Activated CD4-positive, alpha-beta T cell treated with anti-CD3 and anti-CD28 coated beads, Interleukin-2, amount 10 ng/mL, durations not matched to agents 7 days and 5 days (primary cell): ENCODE data around the gene CLTB. TPM values are rescaled to one million over a fixed set of nuclear protein-coding genes. Genes with fewer than 3 reads are reported as not detected.

Experiments used
- CTCF ChIA-PET: fragments of 350-600 bp; sonication (Branson Sonifier 250); formaldehyde crosslinking; loops from one replicate; lab custom pipeline; 2021; ENCODE audit warnings: antibody characterized with exemption; lab: Charles Lee
- POLR2A ChIA-PET: fragments of 350-600 bp; sonication (Branson Sonifier 250); formaldehyde crosslinking; loops from one replicate; lab custom pipeline; 2021; ENCODE audit warnings: antibody characterized with exemption; lab: Charles Lee
- DNase-seq: peaks from one replicate; pipeline ENCODE4 v3.0.0-alpha.2; 2020
- H3K27ac Mint-ChIP-seq: one replicate; pipeline ENCODE4 v1.8.0; 2021; ENCODE audit warnings: mild to moderate bottlenecking, moderate library complexity, mixed read lengths
- H3K27me3 Mint-ChIP-seq: one replicate; pipeline ENCODE4 v1.8.0; 2021; ENCODE audit warnings: mixed read lengths
- H3K36me3 Mint-ChIP-seq: one replicate; pipeline ENCODE4 v1.8.0; 2021; ENCODE audit warnings: low read depth, mixed read lengths
- H3K4me1 Mint-ChIP-seq: one replicate; pipeline ENCODE4 v1.8.0; 2021; ENCODE audit warnings: mixed read lengths
- H3K4me3 Mint-ChIP-seq: one replicate; pipeline ENCODE4 v1.8.0; 2021; ENCODE audit warnings: mild to moderate bottlenecking, moderate library complexity, mixed read lengths
- H3K9me3 Mint-ChIP-seq: one replicate; pipeline ENCODE4 v1.8.0; 2021; ENCODE audit warnings: mixed read lengths
- total RNA-seq, 2 experiments: library from RNA; stranded (reverse); gene quantifications; one replicate each; pipeline ENCODE4 v1.2.3, GENCODE V29; 2021

The CLTB gene
- 10 to 100 TPM; 53.8 to 65.8 TPM for total RNA-seq

DNA sequence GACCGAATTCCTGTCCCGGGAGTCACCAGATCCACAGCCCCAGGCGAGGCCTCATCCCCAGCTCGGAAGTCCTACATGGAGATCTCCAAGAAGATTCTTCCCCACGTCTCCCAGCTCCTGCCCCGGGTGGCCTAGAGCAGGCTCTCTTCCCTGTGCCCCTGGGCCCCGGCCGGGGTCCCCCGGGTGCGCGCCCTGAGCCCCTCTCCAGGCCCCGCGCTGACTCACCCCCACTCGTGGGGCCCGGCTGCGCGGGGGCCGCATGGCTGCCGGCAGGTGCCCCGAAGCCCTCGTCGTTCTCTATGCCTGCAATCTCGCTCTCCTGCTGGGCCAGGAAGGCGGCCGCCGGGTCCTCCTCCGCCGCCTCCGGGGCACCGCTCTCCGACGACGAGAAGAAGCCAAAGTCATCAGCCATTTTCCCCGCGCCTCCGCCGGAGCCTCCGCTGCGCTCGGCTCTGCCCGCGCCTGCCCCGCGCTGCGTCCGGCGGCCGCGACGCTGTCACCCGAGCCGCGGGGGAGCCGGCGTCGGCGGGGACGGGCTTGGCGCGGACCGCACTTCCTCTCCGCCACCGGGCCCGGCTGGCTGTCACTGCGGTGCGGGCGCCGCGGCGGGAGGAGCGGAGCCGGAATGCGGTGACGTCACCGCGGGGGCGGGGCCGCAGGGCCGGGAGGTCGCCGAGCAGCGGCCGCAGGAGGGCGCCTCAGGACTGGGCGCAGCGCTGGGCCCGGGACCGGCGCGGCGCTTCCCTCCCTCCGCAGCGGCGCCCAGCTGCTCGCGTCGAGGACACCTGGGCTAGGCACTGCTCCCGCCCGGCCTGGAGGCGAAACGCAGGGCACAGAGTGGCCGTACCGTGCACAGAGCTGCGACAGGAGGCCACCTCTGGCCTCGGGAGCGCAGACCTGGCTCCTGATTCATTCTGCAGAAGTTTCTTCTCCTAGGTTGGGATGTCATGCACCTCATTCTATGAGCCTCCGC is at the start of gene CLTB:
TSS of gene CLTB (minus strand) at position 588 of the 973 bp plus-strand sequence. CDS start at position 412, 176 bp downstream.
- Mint-ChIP-seq H3K27me3 (peaks cover 9% of the 10 kb centered on the region), H3K36me3 (no peaks in the 10 kb centered on the region), H3K4me3 (peak within 1 kb of the TSS; percentile 77), H3K27ac (peak within 1 kb of the TSS; percentile 84), H3K9me3 (no peaks in the 10 kb centered on the region), H3K4me1 (peaks cover 33% of the 10 kb centered on the region)
- CTCF ChIA-PET, result interaction anchor here (0.5 to 3.8 kb wide), 22 partner anchors 10 to 697 kb away, joined by 3 to 26 read pairs (median 4); partner anchors contain the start of gene FAF2
- POLR2A ChIA-PET, result interaction anchor here (0.5 to 0.6 kb wide), 3 partner anchors 53 to 590 kb away, joined by 3 to 6 read pairs (median 4); no protein-coding TSS in a partner anchor
- DNase-seq, result peak; percentile 86

GRCh38 chr5:176463113-176463764 is 46.9 kb upstream of the CLTB start:
- H3K4me3 Mint-ChIP-seq, result no peak overlapping the region
- no peaks in the 10 kb centered on the region for H3K9me3 Mint-ChIP-seq
- ChIA-PET CTCF (interaction anchor here (1.3 kb wide), 1 partner anchor 15 kb away, joined by 5 read pairs; the partner anchor contains the start of gene FAF2), POLR2A (no interaction called here)
- H3K27ac Mint-ChIP-seq, result peak overlapping the region; percentile 19
- no peaks in the 10 kb centered on the region for H3K27me3 Mint-ChIP-seq
- peaks cover 16% of the 10 kb centered on the region for H3K4me1 Mint-ChIP-seq
- DNase-seq, result no peak
- peaks cover 22% of the 10 kb centered on the region for H3K36me3 Mint-ChIP-seq

DNA sequence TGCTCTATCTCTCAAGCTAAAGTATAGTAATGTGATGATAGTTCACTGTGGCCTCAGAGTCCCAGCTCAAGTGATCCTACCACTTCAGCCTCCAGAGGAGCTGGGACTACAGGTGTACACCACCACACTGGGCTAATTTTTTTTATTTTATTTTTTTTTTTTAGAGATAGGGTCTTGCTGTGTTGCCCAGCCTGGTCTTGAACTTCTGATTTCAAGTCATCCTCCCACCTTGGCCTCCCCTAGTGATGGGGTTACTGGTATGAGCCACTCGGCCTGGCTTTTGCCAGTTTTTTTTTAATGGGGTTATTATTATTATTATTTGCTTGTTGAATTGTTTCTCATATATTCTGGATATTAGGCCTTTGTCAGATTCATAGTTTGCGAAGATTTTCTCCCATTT is 45.0 kb upstream of the CLTB start:
- Mint-ChIP-seq H3K9me3 (no peaks in the 10 kb centered on the region), H3K4me3 (no peak overlapping the region), H3K36me3 (peaks cover 22% of the 10 kb centered on the region), H3K4me1 (peaks cover 18% of the 10 kb centered on the region), H3K27ac (no peak overlapping the region), H3K27me3 (no peaks in the 10 kb centered on the region)
- POLR2A ChIA-PET, result no interaction called here
- CTCF ChIA-PET, result interaction anchor here (0.7 kb wide), 1 partner anchor 1020 kb away, joined by 3 read pairs; no protein-coding TSS in a partner anchor
- DNase-seq, result no peak

GRCh38 chr5:176458904-176459561 is 42.7 kb upstream of the CLTB start:
- H3K4me1 Mint-ChIP-seq, result peaks cover 22% of the 10 kb centered on the region
- DNase-seq, result no peak

GRCh38 chr5:176454724-176455394 is 38.5 kb upstream of the CLTB start:
- POLR2A ChIA-PET, result no interaction called here

More at GRCh38 chr5:176458904-176459561, 42.7 kb upstream of the CLTB start:
- H3K36me3 Mint-ChIP-seq, result peaks cover 22% of the 10 kb centered on the region
- ChIA-PET CTCF (interaction anchor here (1.1 to 2.0 kb wide), 3 partner anchors 9 to 11 kb away, joined by 3 to 6 read pairs (median 5); no protein-coding TSS in a partner anchor), POLR2A (no interaction called here)
- no peak overlapping the region for H3K4me3 Mint-ChIP-seq
- no peaks in the 10 kb centered on the region for H3K9me3 Mint-ChIP-seq
- H3K27me3 Mint-ChIP-seq, result no peaks in the 10 kb centered on the region
- no peak overlapping the region for H3K27ac Mint-ChIP-seq

DNA sequence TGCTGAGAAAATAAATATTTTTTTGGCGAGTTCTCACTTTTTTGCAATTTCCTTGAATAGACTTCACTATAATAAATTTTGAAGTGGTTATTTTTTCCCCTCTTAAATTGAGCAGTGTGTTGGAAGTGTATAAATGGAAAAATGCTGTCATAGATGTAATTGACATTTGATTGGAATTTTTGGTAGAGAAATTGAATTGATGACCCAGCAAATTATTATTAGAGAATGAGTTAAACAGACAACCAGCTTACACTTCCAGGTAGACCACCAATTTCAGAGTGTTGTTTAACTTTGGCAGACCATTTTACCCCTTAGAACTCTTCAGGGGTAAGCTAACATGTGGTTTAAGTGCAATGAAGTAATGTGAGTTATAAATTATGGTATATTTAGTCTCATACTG is 33.7 kb upstream of the CLTB start:
- CTCF ChIA-PET, result no interaction called here
- Mint-ChIP-seq H3K27me3 (no peaks in the 10 kb centered on the region), H3K4me3 (no peak overlapping the region), H3K36me3 (peaks cover 21% of the 10 kb centered on the region), H3K4me1 (peaks cover 42% of the 10 kb centered on the region), H3K9me3 (no peaks in the 10 kb centered on the region), H3K27ac (no peak overlapping the region)
- POLR2A ChIA-PET, result interaction anchor here (0.6 kb wide), 1 partner anchor 929 kb away, joined by 3 read pairs; no protein-coding TSS in a partner anchor
- no peak for DNase-seq

More at GRCh38 chr5:176454724-176455394, 38.5 kb upstream of the CLTB start:
- peaks cover 33% of the 10 kb centered on the region for H3K36me3 Mint-ChIP-seq
- H3K27me3 Mint-ChIP-seq, result no peaks in the 10 kb centered on the region
- DNase-seq, result no peak
- H3K27ac Mint-ChIP-seq, result no peak overlapping the region
- H3K4me1 Mint-ChIP-seq, result peaks cover 32% of the 10 kb centered on the region
- no peaks in the 10 kb centered on the region for H3K9me3 Mint-ChIP-seq
- H3K4me3 Mint-ChIP-seq, result no peak overlapping the region
- CTCF ChIA-PET, result interaction anchor here (0.6 to 1.5 kb wide), 2 partner anchors 12 to 51 kb away, joined by 3 to 4 read pairs; no protein-coding TSS in a partner anchor

GRCh38 chr5:176447978-176448608 is 31.8 kb upstream of the CLTB start, which contains the start of gene FAF2:
FAF2 (plus strand) TSS chr5:176448385; CDS start chr5:176448408, 23 bp downstream.
- POLR2A ChIA-PET, result interaction anchor here (0.6 to 1.4 kb wide), 4 partner anchors 9 to 90 kb away, joined by 3 to 4 read pairs (median 4); partner anchors contain the start of gene RNF44
- Mint-ChIP-seq H3K4me1 (peaks cover 37% of the 10 kb centered on the region), H3K36me3 (peaks cover 9% of the 10 kb centered on the region), H3K9me3 (no peaks in the 10 kb centered on the region), H3K27ac (peak within 1 kb of the TSS; percentile 97), H3K27me3 (no peaks in the 10 kb centered on the region), H3K4me3 (peak within 1 kb of the TSS; percentile 87)
- CTCF ChIA-PET, result interaction anchor here (0.6 to 2.9 kb wide), 36 partner anchors 9 to 897 kb away, joined by 3 to 31 read pairs (median 4); partner anchors contain the start of genes CLTB, KIAA1191 and RNF44
- DNase-seq, result peak; percentile 96

- Mint-ChIP-seq H3K27me3 (no peaks in the 10 kb centered on the region), H3K4me1 (peaks cover 35% of the 10 kb centered on the region), H3K9me3 (no peaks in the 10 kb centered on the region), H3K27ac (peak overlapping the region; percentile 97), H3K36me3 (peaks cover 4% of the 10 kb centered on the region), H3K4me3 (peak overlapping the region; percentile 87)
- POLR2A ChIA-PET, result interaction anchor here (0.6 to 1.4 kb wide), 4 partner anchors 8 to 90 kb away, joined by 3 to 4 read pairs (median 4); partner anchors contain the start of gene RNF44
- CTCF ChIA-PET, result interaction anchor here (0.6 to 2.9 kb wide), 30 partner anchors 9 to 897 kb away, joined by 3 to 31 read pairs (median 4); partner anchors contain the start of genes CLTB, KIAA1191 and RNF44
- DNase-seq, result no peak
Observed at GRCh38 chr5:176447591-176447977, 31.2 kb upstream of the CLTB start.

- H3K9me3 Mint-ChIP-seq, result no peaks in the 10 kb centered on the region
- no peak for DNase-seq
- peaks cover 2% of the 10 kb centered on the region for H3K36me3 Mint-ChIP-seq
- peak overlapping the region; percentile 87 for H3K4me3 Mint-ChIP-seq
- ChIA-PET POLR2A (interaction anchor here (1.1 to 1.4 kb wide), 2 partner anchors 19 to 91 kb away, joined by 4 read pairs; partner anchors contain the start of gene RNF44), CTCF (interaction anchor here (0.6 to 2.9 kb wide), 32 partner anchors 8 to 898 kb away, joined by 3 to 31 read pairs (median 4); partner anchors contain the start of genes CLTB, KIAA1191 and RNF44)
- H3K27me3 Mint-ChIP-seq, result peaks cover 4% of the 10 kb centered on the region
- H3K4me1 Mint-ChIP-seq, result peaks cover 32% of the 10 kb centered on the region
- H3K27ac Mint-ChIP-seq, result peak overlapping the region; percentile 97
Observed at GRCh38 chr5:176446884-176447590, 30.7 kb upstream of the CLTB start.

DNA sequence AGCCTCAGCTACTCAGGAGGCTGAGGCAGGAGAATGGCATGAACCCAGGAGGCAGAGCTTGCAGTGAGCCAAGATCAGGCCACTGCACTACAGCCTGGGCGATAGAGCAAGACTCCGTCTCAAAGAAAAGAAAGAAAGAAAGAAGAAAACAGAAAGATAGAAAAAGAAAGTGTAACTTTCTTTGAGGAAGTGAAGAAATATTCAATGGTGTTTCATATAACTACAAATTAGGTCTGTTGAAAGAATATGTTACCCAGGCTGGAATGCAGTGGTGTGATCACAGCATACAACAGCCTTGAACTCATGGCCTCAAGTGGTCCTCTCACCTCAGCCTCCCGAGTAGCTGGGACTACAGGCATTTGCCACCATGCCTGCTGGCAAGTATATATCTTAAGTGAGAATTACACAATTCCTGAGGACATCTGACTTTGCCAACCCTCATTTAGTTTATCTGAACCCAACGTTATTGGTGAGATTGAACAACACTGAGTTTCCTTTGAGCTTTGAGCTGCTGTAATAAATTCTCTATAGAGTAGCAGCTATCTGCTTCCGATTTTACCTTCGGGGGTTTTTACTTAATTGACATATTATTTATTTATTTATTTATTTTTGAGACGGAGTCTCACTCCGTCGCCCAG is 29.8 kb upstream of the CLTB start:
- Mint-ChIP-seq H3K27ac (no peak overlapping the region), H3K4me3 (peak overlapping the region; percentile 58), H3K27me3 (peaks cover 7% of the 10 kb centered on the region), H3K9me3 (no peaks in the 10 kb centered on the region), H3K36me3 (peaks cover 2% of the 10 kb centered on the region), H3K4me1 (peaks cover 32% of the 10 kb centered on the region)
- ChIA-PET POLR2A (no interaction called here), CTCF (interaction anchor here (1.3 to 2.9 kb wide), 5 partner anchors 14 to 92 kb away, joined by 3 to 31 read pairs (median 4); partner anchors contain the start of genes CLTB and RNF44)
- no peak for DNase-seq
